Measurements from ENCODE around the gene CD27.

The CD27 gene

DNA sequence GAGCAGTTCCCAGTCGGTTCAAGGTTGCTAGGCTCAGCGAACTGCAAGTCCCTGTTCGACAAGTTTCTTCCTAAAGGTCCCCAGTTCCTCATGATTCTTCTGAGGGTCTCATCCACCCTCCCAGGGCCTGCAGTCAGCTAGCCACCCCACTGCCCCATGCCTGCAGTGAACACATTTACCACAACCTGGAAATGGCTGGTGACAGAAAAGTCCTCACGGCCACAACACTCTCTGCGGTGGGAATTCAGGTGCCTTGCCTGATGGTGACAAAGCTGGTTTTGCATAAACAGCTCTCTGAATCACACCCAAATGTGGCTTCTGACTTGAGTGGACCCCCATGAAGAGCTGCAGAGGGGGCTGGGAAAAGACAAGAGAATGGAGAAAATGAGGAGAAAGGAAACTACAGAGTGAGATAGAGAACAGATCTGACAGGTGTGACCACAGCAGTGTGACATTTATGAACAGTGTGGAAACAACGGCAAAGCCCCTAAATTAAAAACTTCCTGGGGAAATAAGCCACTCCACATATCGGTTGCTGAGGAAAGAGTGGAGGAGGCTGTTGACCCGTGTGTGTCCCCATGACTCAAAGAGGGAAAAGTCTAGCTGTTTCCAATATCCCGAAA, 1.3 kb upstream of the CD27 start:
- no peak for DNase-seq (ENCODE audit: low read depth in 2 of 2)
- TF ChIP-seq, protein P1, sequence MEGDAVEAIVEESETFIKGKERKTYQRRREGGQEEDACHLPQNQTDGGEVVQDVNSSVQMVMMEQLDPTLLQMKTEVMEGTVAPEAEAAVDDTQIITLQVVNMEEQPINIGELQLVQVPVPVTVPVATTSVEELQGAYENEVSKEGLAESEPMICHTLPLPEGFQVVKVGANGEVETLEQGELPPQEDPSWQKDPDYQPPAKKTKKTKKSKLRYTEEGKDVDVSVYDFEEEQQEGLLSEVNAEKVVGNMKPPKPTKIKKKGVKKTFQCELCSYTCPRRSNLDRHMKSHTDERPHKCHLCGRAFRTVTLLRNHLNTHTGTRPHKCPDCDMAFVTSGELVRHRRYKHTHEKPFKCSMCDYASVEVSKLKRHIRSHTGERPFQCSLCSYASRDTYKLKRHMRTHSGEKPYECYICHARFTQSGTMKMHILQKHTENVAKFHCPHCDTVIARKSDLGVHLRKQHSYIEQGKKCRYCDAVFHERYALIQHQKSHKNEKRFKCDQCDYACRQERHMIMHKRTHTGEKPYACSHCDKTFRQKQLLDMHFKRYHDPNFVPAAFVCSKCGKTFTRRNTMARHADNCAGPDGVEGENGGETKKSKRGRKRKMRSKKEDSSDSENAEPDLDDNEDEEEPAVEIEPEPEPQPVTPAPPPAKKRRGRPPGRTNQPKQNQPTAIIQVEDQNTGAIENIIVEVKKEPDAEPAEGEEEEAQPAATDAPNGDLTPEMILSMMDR (IDR thresholded peaks at IDR 0.05; ENCODE audit: low read depth, low read length), result no peak
- H3K4me3 ChIP-seq (replicated peaks in 1 of 2; ENCODE audit: low read depth in 2 of 2, low read length in 2 of 2), result no peak overlapping the region

DNA sequence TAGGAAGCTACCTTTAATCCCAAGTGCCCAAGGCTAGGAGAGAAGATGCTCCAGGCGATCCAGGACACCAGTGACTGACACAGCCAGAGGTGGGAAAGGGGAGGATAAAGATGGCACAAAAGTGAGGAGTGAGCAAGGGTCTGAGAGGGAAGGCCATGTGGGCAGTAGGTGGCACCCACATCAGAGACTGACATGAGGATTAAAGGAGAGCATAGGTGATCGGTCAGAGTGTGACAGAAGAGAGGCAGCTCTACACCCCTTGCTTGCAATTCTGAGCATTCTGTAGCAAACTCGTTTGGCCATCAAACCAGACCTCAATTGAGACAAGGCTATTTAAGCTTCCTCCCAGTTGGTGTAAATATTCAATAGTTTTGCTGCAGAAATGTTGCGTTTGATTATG, 724 bp upstream of the CD27 start:
- TF ChIP-seq, protein P1 (IDR thresholded peaks at IDR 0.05; ENCODE audit: low read depth, low read length), result no peak
- no peak overlapping the region for H3K4me3 ChIP-seq (replicated peaks in 1 of 2; ENCODE audit: low read depth in 2 of 2, low read length in 2 of 2)
- DNase-seq (ENCODE audit: low read depth in 2 of 2), result no peak

DNA sequence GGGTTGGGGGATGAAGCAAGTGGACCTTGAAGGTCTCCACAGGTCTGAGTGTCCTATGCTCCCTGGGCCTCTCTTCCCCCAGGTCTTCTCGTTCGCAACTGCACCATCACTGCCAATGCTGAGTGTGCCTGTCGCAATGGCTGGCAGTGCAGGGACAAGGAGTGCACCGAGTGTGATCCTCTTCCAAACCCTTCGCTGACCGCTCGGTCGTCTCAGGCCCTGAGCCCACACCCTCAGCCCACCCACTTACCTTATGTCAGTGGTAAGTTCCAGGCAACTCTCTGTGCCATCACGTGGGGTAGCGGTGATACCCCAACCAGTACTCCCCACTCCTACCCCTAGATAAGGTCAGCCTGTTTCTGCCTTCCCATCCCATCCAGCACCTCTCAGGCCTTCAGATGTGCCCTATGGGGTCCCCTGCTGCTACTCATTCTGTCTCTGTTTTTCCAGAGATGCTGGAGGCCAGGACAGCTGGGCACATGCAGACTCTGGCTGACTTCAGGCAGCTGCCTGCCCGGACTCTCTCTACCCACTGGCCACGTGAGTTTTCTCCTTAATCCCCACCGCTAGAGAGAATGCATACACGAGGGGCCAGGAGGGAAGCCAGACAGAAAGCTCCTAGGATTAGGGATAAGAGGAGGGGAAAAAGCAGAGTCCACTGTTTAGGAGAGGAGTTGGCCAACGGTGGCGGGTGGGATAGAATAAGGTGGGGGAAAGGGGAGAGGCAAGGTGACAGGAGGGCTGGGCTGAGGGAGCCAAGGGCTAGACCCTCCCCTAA, 5.5 kb downstream of the CD27 start:
- DNase-seq (ENCODE audit: low read depth in 2 of 2), result no peak
- H3K4me3 ChIP-seq (replicated peaks in 1 of 2; ENCODE audit: low read depth in 2 of 2, low read length in 2 of 2), result peak overlapping the region; percentile 60 to 65
- TF ChIP-seq, protein P1 (IDR thresholded peaks at IDR 0.05; ENCODE audit: low read depth, low read length), result no peak

DNA sequence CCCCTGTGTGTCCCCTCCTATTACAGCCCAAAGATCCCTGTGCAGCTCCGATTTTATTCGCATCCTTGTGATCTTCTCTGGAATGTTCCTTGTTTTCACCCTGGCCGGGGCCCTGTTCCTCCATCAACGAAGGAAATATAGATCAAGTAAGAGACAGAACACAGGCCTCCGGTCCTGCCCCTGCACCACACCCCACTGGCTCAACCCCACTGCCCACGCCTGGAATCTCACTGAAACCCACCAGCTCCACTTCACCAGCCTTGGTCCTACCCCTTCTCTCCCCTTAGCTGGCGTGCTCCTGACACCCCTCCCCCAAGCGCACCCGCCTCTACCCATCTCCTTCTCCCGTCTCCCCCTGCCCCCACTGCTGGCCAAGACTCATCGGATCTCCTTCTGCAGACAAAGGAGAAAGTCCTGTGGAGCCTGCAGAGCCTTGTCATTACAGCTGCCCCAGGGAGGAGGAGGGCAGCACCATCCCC, 6.2 kb downstream of the CD27 start:
- TF ChIP-seq, protein P1 (IDR thresholded peaks at IDR 0.05; ENCODE audit: low read depth, low read length), result no peak
- peak overlapping the region; percentile 60 to 65 for H3K4me3 ChIP-seq (replicated peaks in 1 of 2; ENCODE audit: low read depth in 2 of 2, low read length in 2 of 2)
- DNase-seq (ENCODE audit: low read depth in 2 of 2), result no peak

DNA sequence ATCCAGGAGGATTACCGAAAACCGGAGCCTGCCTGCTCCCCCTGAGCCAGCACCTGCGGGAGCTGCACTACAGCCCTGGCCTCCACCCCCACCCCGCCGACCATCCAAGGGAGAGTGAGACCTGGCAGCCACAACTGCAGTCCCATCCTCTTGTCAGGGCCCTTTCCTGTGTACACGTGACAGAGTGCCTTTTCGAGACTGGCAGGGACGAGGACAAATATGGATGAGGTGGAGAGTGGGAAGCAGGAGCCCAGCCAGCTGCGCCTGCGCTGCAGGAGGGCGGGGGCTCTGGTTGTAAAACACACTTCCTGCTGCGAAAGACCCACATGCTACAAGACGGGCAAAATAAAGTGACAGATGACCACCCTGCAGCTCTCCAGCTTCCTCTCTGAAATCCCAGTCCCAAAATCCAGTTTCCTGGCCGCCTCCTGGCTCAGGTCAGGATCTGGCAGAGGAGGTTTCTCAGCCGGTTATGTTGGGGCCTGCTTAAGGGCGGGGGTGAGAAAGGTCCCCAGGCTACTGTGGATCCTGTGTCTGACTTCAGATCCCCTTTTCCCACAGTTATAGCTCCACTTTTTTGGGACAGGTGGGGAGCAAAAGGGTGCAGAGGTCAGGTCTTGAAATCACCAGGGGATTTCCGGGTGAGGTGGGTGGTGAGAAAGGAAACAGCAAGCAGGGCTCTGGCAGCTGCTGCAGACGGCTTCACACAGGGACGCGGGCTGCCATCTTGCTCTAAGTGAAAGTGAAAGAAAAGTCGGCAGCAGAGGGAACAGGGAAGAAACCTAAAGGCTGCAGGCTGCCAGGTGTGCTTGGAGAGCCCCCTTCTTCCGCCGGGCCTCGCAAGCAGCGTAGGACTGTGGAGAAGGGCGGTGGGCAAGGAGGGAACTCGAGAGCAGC, 6.8 kb downstream of the CD27 start, which contains the start of gene TAPBPL:
Gene TAPBPL, plus strand, starts transcription at position 695 of the 897 bp plus-strand sequence. CDS start 207 bp downstream, outside the sequence.
- peak; percentile 78 to 87 for DNase-seq (ENCODE audit: low read depth in 2 of 2)
- TF ChIP-seq, protein P1 (IDR thresholded peaks at IDR 0.05; ENCODE audit: low read depth, low read length), result no peak
- peak within 1 kb of the TSS; percentile 60 to 65 for H3K4me3 ChIP-seq (replicated peaks in 1 of 2; ENCODE audit: low read depth in 2 of 2, low read length in 2 of 2)

DNA sequence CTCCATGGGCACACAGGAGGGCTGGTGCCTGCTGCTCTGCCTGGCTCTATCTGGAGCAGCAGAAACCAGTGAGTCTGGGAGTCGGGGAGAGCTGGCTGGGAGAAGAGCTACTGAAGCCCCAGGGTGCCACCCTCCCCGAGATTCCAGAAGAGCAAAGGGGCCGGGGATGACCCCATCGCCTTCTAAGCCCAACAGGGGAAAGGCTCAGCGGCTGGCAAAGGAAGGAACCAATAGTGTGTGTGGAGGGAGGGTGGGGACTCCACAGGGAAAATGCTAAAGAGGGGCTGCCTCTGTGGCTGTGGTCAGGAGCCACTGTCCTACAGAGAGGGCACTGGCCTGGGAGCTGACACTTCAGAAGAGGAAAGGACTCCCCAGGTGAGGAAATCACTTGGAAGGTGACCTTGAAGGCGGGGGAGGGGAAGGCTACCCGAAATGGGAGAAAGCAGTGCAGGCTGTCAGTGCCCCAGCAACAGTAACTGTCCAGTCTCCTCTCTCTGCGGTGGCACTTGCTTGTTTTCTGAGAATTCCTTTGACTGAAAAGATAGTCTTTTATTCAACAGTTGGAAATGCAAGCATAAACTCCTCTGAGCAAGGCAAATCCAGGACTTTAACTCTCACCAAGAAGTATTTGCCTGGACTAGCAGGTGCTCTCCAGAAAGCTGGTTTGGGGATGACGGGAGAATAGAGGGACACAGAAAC, 7.6 kb downstream of the CD27 start:
- TF ChIP-seq, protein P1 (IDR thresholded peaks at IDR 0.05; ENCODE audit: low read depth, low read length), result no peak
- DNase-seq (ENCODE audit: low read depth in 2 of 2), result peak in 1 of 2 donors; percentile 8
- peak overlapping the region; percentile 60 to 65 for H3K4me3 ChIP-seq (replicated peaks in 1 of 2; ENCODE audit: low read depth in 2 of 2, low read length in 2 of 2)

Measured in cardiac fibroblast (primary cell).